ENCODE results near the gene ANKRD27.
"Not testable (repeated sequence)": the region's sequence is repeated elsewhere in the genome, so short reads cannot be mapped to it uniquely, and the experiment has no call there.

The ANKRD27 gene

GRCh38 chr19:32717496-32717895, 42.5 kb upstream of the ANKRD27 start:
- Mint-ChIP-seq H3K27me3 (ENCODE audit: low read depth, poor library complexity) (no peaks in the 10 kb centered on the region), H3K4me3 (no peak overlapping the region), H3K36me3 (ENCODE audit: low read depth) (peaks cover 21% of the 10 kb centered on the region), H3K27ac (peak overlapping the region; percentile 92), H3K4me1 (no peaks in the 10 kb centered on the region), H3K9me3 (peaks cover 7% of the 10 kb centered on the region)
- DNase-seq, result no peak
- TF ChIP-seq CTCF (IDR thresholded peaks at IDR 0.05), result no peak

GRCh38 chr19:32716203-32716602, 41.2 kb upstream of the ANKRD27 start:
- peaks cover 24% of the 10 kb centered on the region for H3K36me3 Mint-ChIP-seq (ENCODE audit: low read depth)
- not testable (repeated sequence) for H3K27ac Mint-ChIP-seq; H3K4me1 Mint-ChIP-seq; DNase-seq; H3K9me3 Mint-ChIP-seq; H3K27me3 Mint-ChIP-seq (ENCODE audit: low read depth, poor library complexity); H3K4me3 Mint-ChIP-seq

GRCh38 chr19:32711747-32712146, 36.8 kb upstream of the ANKRD27 start:
- TF ChIP-seq CTCF (IDR thresholded peaks at IDR 0.05), result no peak
- Mint-ChIP-seq H3K27me3 (ENCODE audit: low read depth, poor library complexity) (no peaks in the 10 kb centered on the region), H3K27ac (no peak overlapping the region), H3K4me1 (no peaks in the 10 kb centered on the region), H3K4me3 (no peak overlapping the region), H3K9me3 (peaks cover 8% of the 10 kb centered on the region), H3K36me3 (ENCODE audit: low read depth) (peaks cover 49% of the 10 kb centered on the region)
- no peak for DNase-seq

- DNase-seq, result no peak
- Mint-ChIP-seq H3K9me3 (peaks cover 27% of the 10 kb centered on the region), H3K27ac (no peak overlapping the region), H3K4me3 (no peak overlapping the region), H3K27me3 (ENCODE audit: low read depth, poor library complexity) (peaks cover 2% of the 10 kb centered on the region), H3K4me1 (no peaks in the 10 kb centered on the region), H3K36me3 (ENCODE audit: low read depth) (peaks cover 64% of the 10 kb centered on the region)
- no peak for TF ChIP-seq CTCF (IDR thresholded peaks at IDR 0.05)
Measured at GRCh38 chr19:32709032-32709431, 34.1 kb upstream of the ANKRD27 start.

GRCh38 chr19:32708457-32708856, 33.5 kb upstream of the ANKRD27 start:
- H3K9me3 Mint-ChIP-seq, result peaks cover 33% of the 10 kb centered on the region
- H3K4me3 Mint-ChIP-seq, result no peak overlapping the region
- no peak for DNase-seq
- H3K36me3 Mint-ChIP-seq (ENCODE audit: low read depth), result peaks cover 67% of the 10 kb centered on the region
- H3K27me3 Mint-ChIP-seq (ENCODE audit: low read depth, poor library complexity), result peaks cover 2% of the 10 kb centered on the region
- peak overlapping the region; percentile 39 for H3K27ac Mint-ChIP-seq
- H3K4me1 Mint-ChIP-seq, result no peaks in the 10 kb centered on the region
- TF ChIP-seq CTCF (IDR thresholded peaks at IDR 0.05), result no peak

GRCh38 chr19:32704006-32704405, 29.0 kb upstream of the ANKRD27 start:
- not testable (repeated sequence) for DNase-seq; H3K4me1 Mint-ChIP-seq; H3K4me3 Mint-ChIP-seq; H3K27me3 Mint-ChIP-seq (ENCODE audit: low read depth, poor library complexity); H3K27ac Mint-ChIP-seq
- H3K36me3 Mint-ChIP-seq (ENCODE audit: low read depth), result peaks cover 85% of the 10 kb centered on the region
- peaks cover 61% of the 10 kb centered on the region for H3K9me3 Mint-ChIP-seq

GRCh38 chr19:32702010-32702409, 27.0 kb upstream of the ANKRD27 start:
- no peak overlapping the region for H3K4me3 Mint-ChIP-seq
- peaks cover 76% of the 10 kb centered on the region for H3K9me3 Mint-ChIP-seq
- H3K36me3 Mint-ChIP-seq (ENCODE audit: low read depth), result peaks cover 95% of the 10 kb centered on the region
- peaks cover 2% of the 10 kb centered on the region for H3K27me3 Mint-ChIP-seq (ENCODE audit: low read depth, poor library complexity)
- no peak for DNase-seq
- peak overlapping the region; percentile 35 for H3K27ac Mint-ChIP-seq
- no peak for TF ChIP-seq CTCF (IDR thresholded peaks at IDR 0.05)
- H3K4me1 Mint-ChIP-seq, result peaks cover 20% of the 10 kb centered on the region

GRCh38 chr19:32700129-32700528, 25.1 kb upstream of the ANKRD27 start:
- Mint-ChIP-seq H3K9me3 (peaks cover 63% of the 10 kb centered on the region), H3K36me3 (ENCODE audit: low read depth) (peaks cover 95% of the 10 kb centered on the region), H3K4me1 (peaks cover 28% of the 10 kb centered on the region)
- not testable (repeated sequence) for H3K4me3 Mint-ChIP-seq; H3K27ac Mint-ChIP-seq; H3K27me3 Mint-ChIP-seq (ENCODE audit: low read depth, poor library complexity); DNase-seq

- Mint-ChIP-seq H3K9me3 (peaks cover 51% of the 10 kb centered on the region), H3K4me1 (peaks cover 47% of the 10 kb centered on the region), H3K36me3 (ENCODE audit: low read depth) (peaks cover 86% of the 10 kb centered on the region)
- not testable (repeated sequence) for H3K27ac Mint-ChIP-seq; DNase-seq; H3K4me3 Mint-ChIP-seq; H3K27me3 Mint-ChIP-seq (ENCODE audit: low read depth, poor library complexity)
Measured at GRCh38 chr19:32696771-32697170, 21.8 kb upstream of the ANKRD27 start.

GRCh38 chr19:32695506-32695905, 20.5 kb upstream of the ANKRD27 start:
- Mint-ChIP-seq H3K4me1 (peaks cover 51% of the 10 kb centered on the region), H3K36me3 (ENCODE audit: low read depth) (peaks cover 76% of the 10 kb centered on the region), H3K4me3 (peak overlapping the region; percentile 39), H3K9me3 (peaks cover 45% of the 10 kb centered on the region)
- DNase-seq; H3K27me3 Mint-ChIP-seq (ENCODE audit: low read depth, poor library complexity); H3K27ac Mint-ChIP-seq: not testable (repeated sequence)
